Stimulated activated CD8-positive, alpha-beta memory T cell treated with anti-CD3 and anti-CD28 coated beads, Interleukin-15, amount 100 ng/mL, for 1 hour (primary cell): ENCODE measurements around the gene SHISAL2A.

Source experiments
- DNase-seq: peaks from one replicate; pipeline ENCODE4 v3.0.0-alpha.2; 2020; ENCODE audit warnings: low read depth

The SHISAL2A gene

GRCh38 chr1:52621950-52622349 lies 11.0 kb upstream of the SHISAL2A start:
- no peak for DNase-seq

DNA sequence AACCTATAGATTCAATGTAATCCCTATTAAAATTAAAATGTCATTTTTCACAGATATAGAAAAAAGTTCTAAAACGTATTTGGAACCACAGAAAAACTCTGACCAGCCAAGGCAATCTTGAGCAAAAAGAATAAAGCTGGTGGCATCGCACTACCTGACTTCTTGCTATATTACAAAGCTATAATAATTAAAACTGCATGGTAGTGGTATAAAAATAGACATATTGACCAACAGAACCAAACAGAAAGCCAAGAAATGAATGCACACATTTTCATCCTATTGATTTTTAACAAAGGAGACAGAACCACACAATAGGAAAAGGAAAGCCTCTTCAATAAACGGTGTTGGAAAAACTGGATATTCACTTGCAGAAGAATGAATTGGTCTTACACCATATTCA lies 9.2 kb upstream of the SHISAL2A start:
- no peak for DNase-seq

DNA sequence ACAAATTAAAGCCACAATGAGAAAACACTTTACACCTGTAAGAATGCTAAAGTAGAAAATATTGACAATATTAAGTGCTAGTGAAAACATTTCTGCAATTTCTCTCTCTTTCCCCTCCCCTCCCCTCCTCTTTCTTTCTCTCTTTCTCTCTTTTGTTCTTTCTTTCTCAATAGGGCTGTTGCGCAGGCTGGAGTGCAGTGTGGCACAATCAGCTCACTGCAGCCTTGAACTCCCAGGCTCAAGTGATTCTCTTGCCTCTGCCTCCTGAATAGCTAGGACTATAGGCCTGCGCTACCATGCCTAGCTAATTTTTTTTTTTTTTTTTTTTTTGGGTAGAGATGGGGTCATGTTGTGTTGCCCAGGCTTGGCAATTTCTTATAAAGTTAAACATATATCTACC lies 5.9 kb upstream of the SHISAL2A start:
- no peak for DNase-seq

GRCh38 chr1:52628614-52629324 lies 4.2 kb upstream of the SHISAL2A start:
- DNase-seq: no peak

DNA sequence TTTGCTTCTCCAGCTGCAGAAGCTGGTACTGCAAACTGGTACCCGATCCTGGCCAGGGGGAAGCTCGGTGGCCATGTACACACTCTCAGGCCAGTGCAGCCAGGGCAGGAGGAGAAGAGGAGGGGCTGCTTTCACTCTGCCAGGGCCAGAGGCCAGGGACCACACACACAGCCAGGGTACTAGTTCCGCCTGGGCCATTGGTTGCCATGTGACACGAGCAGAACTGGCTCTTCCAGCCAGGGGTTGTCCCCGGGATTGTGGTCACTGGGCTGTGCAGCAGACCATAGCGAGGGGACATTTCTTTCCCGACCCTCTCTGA lies 3.7 kb upstream of the SHISAL2A start:
- DNase-seq: no peak

DNA sequence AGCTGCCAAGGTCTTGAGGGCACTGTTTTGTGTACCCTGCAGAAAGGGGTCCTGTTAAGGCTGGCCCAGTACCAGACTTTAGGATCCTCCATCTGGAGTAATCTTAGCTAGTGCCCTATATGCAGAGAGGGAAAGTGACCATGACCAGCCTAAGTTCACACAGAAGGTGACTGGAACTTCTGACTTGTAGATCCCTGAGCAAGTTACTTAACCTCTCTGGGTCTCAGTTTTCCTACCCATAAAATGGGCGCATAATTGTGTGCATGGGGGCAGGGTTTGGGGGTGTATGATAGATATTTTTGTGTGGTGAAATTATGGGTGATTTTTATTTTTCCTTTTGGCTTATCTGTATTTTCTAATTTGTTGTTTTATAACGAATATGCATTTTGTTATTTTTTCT lies 3.3 kb upstream of the SHISAL2A start:
- DNase-seq: no peak

DNA sequence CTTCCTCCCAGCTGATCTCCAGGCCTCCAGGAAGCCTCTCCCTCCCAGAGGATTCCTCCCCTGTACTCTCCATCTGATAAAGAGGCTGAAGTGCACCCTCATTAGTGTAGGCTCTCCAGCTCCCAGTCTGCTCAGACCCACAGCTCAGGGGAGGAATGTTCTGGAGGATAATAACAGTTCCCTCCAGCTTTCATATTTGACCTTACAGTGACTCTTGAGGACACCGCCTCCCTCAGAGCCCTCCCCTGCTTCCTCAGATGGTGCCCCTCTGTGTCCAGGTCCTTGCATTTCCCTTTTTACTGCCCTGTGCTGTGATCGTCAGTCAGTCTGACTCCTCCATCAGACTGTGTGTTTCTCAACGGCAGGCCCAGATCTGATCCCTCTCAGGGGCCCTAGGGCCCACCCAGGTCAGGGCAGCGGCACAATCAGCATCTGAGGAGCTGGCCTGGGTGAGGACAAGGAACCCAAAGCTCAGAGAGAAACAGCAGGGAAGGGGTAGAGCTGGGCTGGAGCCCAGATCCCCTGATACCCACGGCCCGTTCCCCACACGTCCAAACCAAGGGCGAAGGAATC lies 1.1 kb upstream of the SHISAL2A start:
- no peak for DNase-seq

- DNase-seq: no peak
These were observed 355 bp downstream of the SHISAL2A start for GRCh38 chr1:52633291-52633754.

- no peak for DNase-seq
These were observed 1.1 kb downstream of the SHISAL2A start for GRCh38 chr1:52634111-52634510.

GRCh38 chr1:52635321-52636089 lies 2.5 kb downstream of the SHISAL2A start:
- no peak for DNase-seq

DNA sequence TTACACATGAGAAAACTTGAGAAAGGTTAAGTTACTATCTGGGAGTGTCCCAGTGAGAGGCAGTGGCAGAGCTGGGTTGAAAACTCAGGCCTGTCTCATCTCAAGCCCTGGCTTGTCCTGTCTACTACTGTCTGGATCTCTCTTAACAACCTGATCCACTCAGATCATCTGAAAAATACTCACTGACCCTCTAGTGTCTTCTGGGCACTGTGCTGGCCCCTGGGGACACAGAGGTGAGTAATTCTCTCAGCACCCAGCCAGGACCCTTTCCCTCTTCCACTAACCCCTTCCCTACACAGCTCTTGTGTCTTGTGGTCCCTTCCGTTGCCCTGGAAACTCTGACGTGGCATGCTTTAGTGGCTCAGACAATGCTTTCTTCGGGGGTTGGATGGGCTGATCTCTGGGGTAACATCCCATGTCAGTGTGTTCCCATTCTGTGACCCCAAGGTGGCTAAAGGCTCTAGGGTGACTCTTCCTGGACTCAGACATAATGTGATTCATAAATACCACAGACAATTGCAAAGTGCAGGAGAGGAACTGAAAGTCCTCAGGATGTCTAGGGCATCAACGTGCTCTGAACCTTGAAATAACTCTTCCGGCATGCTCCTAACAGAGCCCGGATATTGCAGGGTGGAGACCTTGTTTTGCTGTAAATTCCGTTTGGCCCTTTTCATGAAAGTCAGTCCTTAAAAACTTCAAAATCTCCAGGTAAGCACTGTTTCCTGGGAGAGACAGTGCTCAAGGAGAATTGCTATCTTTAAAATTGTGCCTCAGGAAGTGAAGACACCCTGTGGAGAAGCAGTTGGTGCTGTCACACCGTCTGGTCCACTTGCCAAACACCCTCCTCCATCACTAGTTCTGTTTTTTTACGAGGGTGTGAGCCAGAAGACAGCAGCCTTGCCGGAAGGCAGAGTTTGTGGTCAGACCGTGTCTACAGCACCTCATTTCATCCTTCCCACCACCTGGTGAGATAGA lies 4.0 kb downstream of the SHISAL2A start:
- DNase-seq: peak; percentile 51

DNA sequence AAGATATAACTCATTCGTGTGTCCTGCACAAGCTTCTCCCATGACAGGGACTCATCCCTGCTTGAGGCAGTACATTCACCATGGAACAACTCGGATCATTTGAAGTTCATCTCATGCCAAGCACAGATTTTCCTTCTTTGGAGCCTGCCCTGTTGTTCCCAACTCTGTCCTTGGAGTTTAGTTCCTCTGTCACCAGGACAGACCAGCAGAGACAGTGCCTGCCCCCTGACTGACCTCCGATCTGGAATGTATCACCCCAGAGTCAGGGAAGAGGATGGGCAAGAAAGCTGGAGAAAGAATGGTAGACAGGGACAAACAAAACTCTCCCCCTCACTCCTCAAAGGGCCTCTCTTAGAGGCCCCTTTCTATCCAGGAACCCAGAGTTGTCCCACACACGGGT lies 5.0 kb downstream of the SHISAL2A start:
- no peak for DNase-seq

- DNase-seq: no peak
These were observed 7.7 kb downstream of the SHISAL2A start for GRCh38 chr1:52640697-52641096.

- DNase-seq: no peak
These were observed 8.3 kb downstream of the SHISAL2A start for GRCh38 chr1:52641307-52641706.

DNA sequence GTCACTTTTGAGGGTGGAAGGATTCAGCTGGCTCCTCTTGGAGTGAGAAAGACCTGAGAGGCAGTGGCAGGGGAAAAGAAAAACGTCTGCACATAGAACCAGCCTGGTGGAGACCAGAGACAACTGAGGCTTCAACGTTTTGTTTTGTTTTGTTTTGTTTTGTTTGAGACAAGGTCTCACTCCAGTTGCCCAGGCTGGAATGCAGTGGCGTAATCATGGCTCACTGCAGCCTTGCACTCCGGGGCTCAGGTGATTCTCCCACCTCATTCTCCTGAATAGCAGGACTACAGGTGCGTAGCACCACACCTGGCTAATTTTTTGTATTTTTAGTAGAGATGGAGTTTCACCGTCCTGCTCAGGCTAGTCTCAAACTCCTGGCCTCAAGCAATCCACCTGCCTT lies 12.3 kb downstream of the SHISAL2A start:
- DNase-seq: no peak

DNA sequence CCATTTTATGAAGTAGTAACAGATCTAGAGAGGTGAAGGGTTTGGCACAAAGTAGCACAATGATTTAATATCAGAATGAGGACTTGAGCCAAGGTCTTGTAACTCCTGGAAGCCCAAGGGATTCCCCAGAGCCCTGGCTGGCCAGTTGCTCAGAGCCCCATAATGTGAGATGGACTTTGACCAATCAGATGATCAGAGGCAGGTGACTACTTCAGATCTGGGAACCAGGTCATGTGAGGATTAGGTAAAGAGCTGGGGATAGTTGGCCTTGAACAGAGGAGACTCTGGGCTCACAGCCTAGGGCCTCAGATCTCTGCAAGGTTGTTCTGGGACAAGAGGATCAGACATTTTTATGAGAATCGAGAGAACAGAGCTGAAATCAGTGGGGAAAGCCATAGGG lies 18.9 kb downstream of the SHISAL2A start:
- DNase-seq: no peak

GRCh38 chr1:52653207-52653849 lies 20.4 kb downstream of the SHISAL2A start:
- no peak for DNase-seq

DNA sequence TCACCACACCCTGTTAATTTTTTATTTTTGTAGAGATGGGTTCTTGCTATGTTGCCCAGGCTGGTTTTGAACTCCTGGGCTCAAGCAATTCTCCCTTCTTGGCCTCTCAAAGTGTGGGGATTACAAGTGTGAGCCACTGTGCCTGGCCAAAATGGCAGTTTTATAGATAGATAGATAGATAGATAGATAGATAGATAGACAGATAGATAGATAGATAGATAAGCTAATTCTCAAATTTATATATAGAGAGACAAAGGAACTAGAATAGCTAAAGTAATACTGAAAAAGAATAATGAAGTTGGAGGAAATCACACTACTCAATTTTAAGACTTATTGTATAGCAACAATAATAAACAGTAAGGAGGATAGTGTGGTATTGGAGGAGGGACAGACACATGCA lies 21.1 kb downstream of the SHISAL2A start:
- DNase-seq: no peak

GRCh38 chr1:52657702-52658101 lies 24.7 kb downstream of the SHISAL2A start:
- DNase-seq: no peak

DNA sequence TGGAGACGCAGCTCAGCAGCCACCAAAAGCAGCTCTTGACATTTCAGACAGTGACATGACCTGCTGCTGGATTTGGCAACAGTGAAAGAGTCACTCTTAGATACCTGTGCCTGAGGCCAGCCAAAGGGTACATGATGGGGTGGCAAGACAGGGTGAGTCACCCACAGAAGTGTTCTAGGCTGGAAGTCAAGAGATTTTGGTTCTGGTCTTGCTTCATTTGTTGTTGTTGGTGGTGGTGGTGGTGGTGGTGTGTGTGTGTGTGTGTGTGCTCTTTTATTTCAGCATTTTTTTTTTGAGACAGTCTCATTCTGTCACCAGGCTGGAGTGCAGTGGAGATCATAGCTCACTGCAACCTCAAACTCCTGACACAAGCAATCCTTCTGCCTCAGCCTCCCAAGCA lies 25.8 kb downstream of the SHISAL2A start:
- DNase-seq: no peak

- DNase-seq: no peak
These were observed 26.4 kb downstream of the SHISAL2A start for GRCh38 chr1:52659356-52659755.
